ENCODE measurements around the gene CORO2B.

- TF ChIP-seq ZNF121 (CRISPR knock-in tag; IDR thresholded peaks at IDR 0.05) (no peak), RFX5 (IDR thresholded peaks at IDR 0.05; ENCODE audit: low read depth, low read length) (no peak), TBP (CRISPR knock-in tag; IDR thresholded peaks at IDR 0.05) (no peak), RNF219 (CRISPR knock-in tag; IDR thresholded peaks at IDR 0.05) (no peak), TP53 (CRISPR knock-in tag; conservative IDR thresholded peaks at IDR 0.05) (no peak), MAX (IDR thresholded peaks at IDR 0.05) (no peak)
These were observed 139.2 kb downstream of the CORO2B start for GRCh38 chr15:68717951-68718350.

All from HepG2 (cell line).